Ishikawa (cell line): ENCODE data around the gene EBLN2.

Source experiments
- CEBPB ChIP-seq: IDR thresholded peaks from 2 replicates; pipeline ENCODE4 v1.6.1; 2012
- CREB1 ChIP-seq: IDR thresholded peaks from 2 replicates; pipeline ENCODE4 v1.6.1; 2012; ENCODE audit warnings: low read depth
- EGR1 ChIP-seq: IDR thresholded peaks from 2 replicates; pipeline ENCODE4 v1.6.1; 2012
- EP300 ChIP-seq: IDR thresholded peaks from 2 replicates; pipeline ENCODE4 v1.6.1; 2012; ENCODE audit warnings: borderline replicate concordance
- FOXM1 ChIP-seq: IDR thresholded peaks from 2 replicates; pipeline ENCODE4 v1.6.1; 2012; ENCODE audit warnings: low read depth, borderline replicate concordance
- NFIC ChIP-seq: IDR thresholded peaks from 2 replicates; pipeline ENCODE4 v1.6.1; 2012
- RAD21 ChIP-seq: IDR thresholded peaks from 2 replicates; pipeline ENCODE4 v1.6.1; 2012; ENCODE audit warnings: low read depth
- TAF1 ChIP-seq: IDR thresholded peaks from 2 replicates; pipeline ENCODE4 v1.6.1; 2012; ENCODE audit warnings: low read depth, mild to moderate bottlenecking
- TCF12 ChIP-seq: IDR thresholded peaks from 2 replicates; pipeline ENCODE4 v1.6.1; 2012; ENCODE audit warnings: low read depth
- TEAD4 ChIP-seq: IDR thresholded peaks from 2 replicates; pipeline ENCODE4 v1.6.1; 2012
- YY1 ChIP-seq: IDR thresholded peaks from 2 replicates; pipeline ENCODE4 v1.6.1; 2012; ENCODE audit warnings: low read depth
- ZBTB7A ChIP-seq: IDR thresholded peaks from 2 replicates; pipeline ENCODE4 v1.6.1; 2012; ENCODE audit warnings: low read depth
- TF ChIP-seq, protein P1 (sequence below): IDR thresholded peaks from 2 replicates; pipeline ENCODE4 v1.6.1; 2012; ENCODE audit warnings: low read depth, mild to moderate bottlenecking
- TF ChIP-seq, protein P2 (sequence below): IDR thresholded peaks from 2 replicates; pipeline ENCODE4 v1.6.1; 2012
- TF ChIP-seq, protein P3 (sequence below): IDR thresholded peaks from 2 replicates; pipeline ENCODE4 v1.6.1; 2012

EBLN2 gene

DNA sequence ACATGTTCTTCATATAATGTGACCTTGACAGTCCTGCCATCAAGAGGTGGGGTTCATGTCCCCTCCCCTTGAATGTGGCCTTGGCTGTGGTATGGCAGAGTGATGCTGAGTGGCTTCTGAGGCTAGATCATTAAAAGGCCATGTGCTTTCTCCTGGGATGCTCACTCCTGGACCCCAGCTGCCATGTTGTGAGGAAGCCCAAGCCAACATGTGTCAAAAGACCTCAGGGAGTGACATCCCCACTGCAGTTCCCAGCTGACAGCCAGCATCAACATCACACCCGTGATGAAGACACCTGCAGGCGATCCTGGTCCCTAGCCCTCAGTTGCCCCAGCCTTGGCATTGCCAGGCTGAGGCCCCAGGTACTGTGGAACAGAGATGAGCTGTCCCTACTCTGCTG lies 36.6 kb downstream of the EBLN2 start:
- TF ChIP-seq TAF1, result no peak
- TF ChIP-seq TEAD4, result no peak
- TF ChIP-seq ZBTB7A, result no peak
- TF ChIP-seq TCF12, result no peak
- TF ChIP-seq, protein P1, sequence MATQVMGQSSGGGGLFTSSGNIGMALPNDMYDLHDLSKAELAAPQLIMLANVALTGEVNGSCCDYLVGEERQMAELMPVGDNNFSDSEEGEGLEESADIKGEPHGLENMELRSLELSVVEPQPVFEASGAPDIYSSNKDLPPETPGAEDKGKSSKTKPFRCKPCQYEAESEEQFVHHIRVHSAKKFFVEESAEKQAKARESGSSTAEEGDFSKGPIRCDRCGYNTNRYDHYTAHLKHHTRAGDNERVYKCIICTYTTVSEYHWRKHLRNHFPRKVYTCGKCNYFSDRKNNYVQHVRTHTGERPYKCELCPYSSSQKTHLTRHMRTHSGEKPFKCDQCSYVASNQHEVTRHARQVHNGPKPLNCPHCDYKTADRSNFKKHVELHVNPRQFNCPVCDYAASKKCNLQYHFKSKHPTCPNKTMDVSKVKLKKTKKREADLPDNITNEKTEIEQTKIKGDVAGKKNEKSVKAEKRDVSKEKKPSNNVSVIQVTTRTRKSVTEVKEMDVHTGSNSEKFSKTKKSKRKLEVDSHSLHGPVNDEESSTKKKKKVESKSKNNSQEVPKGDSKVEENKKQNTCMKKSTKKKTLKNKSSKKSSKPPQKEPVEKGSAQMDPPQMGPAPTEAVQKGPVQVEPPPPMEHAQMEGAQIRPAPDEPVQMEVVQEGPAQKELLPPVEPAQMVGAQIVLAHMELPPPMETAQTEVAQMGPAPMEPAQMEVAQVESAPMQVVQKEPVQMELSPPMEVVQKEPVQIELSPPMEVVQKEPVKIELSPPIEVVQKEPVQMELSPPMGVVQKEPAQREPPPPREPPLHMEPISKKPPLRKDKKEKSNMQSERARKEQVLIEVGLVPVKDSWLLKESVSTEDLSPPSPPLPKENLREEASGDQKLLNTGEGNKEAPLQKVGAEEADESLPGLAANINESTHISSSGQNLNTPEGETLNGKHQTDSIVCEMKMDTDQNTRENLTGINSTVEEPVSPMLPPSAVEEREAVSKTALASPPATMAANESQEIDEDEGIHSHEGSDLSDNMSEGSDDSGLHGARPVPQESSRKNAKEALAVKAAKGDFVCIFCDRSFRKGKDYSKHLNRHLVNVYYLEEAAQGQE, result no peak
- TF ChIP-seq CREB1, result no peak

DNA sequence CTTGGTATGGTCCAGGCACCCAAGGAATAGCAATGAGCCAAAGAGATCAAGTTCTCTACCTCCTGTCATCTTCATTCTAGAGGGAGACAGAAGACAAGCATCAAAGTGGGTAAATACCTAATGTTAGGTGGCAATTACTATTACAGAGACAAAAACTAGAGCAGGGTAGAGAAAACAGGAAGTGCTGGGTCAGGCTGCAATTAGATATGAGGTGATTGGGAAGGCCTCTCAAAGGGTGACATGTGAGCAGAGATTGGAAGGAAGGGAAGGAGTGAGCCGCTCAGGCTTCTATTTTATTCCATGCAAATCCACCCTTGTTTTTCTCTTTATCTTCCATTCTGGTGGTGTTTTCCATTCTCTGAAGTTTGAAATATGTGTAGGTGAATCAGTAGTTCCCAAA lies 37.4 kb downstream of the EBLN2 start:
- TF ChIP-seq TAF1 (no peak), EP300 (no peak), EGR1 (no peak), YY1 (no peak), FOXM1 (no peak), TCF12 (no peak), CREB1 (no peak), CEBPB (no peak), TEAD4 (no peak), NFIC (no peak), RAD21 (no peak), ZBTB7A (no peak)
- TF ChIP-seq, protein P2, sequence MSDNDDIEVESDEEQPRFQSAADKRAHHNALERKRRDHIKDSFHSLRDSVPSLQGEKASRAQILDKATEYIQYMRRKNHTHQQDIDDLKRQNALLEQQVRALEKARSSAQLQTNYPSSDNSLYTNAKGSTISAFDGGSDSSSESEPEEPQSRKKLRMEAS, result no peak
- TF ChIP-seq, protein P1, result no peak
- TF ChIP-seq, protein P3, sequence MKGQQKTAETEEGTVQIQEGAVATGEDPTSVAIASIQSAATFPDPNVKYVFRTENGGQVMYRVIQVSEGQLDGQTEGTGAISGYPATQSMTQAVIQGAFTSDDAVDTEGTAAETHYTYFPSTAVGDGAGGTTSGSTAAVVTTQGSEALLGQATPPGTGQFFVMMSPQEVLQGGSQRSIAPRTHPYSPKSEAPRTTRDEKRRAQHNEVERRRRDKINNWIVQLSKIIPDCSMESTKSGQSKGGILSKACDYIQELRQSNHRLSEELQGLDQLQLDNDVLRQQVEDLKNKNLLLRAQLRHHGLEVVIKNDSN, result no peak

DNA sequence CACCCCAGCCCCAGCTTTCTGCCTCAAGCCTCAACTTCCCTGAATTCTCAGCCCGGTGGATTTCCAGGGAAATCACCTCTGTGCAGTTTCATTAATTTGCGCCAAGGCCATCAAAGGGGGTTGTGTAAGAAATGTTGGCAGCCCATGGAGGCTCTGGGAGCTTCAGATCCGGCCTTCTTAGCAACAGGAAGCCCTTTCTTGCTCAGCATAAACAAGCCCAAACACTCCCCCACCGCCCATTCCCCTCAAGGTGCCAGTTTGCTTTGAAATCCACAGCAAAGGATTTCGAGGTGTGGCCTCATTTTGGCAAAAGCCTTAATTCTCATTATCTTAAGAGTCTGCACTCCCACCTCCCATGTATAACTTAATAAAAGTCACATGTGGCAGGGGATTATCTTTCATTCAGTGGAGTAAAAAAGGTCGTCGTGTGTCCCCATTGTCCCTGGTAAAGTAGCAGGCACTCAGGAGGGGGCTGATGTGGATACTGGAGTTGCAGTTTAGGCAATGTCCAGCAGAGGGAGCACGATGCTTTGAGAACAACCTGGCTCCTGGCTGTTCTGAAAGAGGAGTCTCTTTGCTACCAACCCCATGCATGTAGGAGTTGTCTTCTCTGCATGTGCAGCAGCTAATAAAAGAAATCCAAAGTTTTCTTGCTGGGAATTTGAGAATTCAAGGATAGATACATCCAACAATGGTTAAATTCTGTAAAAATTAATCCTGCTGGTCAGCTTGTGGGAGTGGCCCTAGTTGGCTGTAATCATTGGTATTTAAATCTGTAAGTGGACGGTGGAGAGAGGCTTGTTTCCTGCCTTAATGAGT lies 39.5 kb downstream of the EBLN2 start:
- TF ChIP-seq TEAD4, result no peak
- no peak for TF ChIP-seq NFIC
- TF ChIP-seq RAD21, result peak; percentile 94
- TF ChIP-seq FOXM1, result no peak

DNA sequence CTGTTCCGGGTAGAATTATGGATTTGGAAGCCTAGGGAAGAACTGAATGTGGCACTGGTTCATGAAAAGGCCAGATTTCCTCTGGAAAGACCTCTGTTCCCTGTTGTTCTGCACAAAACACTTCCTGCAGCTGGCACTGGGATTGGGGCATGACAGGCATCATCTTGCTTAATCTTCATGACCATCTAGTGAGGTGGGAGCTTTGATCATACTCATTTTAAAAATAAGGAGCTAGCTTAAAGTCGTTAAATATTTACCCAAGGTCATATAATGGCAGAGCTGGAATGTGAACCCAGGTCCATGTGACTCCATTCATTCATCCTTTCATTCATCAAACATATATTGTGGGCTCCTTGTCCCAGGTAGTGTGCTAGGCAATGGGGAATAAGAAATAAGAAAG lies 40.4 kb downstream of the EBLN2 start:
- no peak for TF ChIP-seq YY1
- no peak for TF ChIP-seq TCF12
- no peak for TF ChIP-seq ZBTB7A
- no peak for TF ChIP-seq FOXM1
- no peak for TF ChIP-seq TAF1
- TF ChIP-seq RAD21, result no peak
- TF ChIP-seq, protein P3, result no peak
- no peak for TF ChIP-seq CEBPB
- TF ChIP-seq, protein P1, result no peak
- no peak for TF ChIP-seq EGR1
- TF ChIP-seq EP300, result no peak
- TF ChIP-seq NFIC, result no peak
- no peak for TF ChIP-seq CREB1
- TF ChIP-seq, protein P2, result no peak
- no peak for TF ChIP-seq TEAD4
